NCI-H2107 treated with DMSO at 0.1 percent for 48 hours (cell line): ENCODE data around the gene FLOT1.
"Not testable (repeated sequence)": the region's sequence is repeated elsewhere in the genome, so short reads cannot be mapped to it uniquely, and the experiment has no call there.

Experiments used
- DNase-seq: peaks from one replicate; lab custom pipeline; 2025; ENCODE audit not compliant: unreplicated experiment; lab: John Stamatoyannopoulos, UW

FLOT1 gene

GRCh38 chr6:30723843-30724741, 18.4 kb downstream of the FLOT1 start:
- not testable (repeated sequence) for DNase-seq

DNA sequence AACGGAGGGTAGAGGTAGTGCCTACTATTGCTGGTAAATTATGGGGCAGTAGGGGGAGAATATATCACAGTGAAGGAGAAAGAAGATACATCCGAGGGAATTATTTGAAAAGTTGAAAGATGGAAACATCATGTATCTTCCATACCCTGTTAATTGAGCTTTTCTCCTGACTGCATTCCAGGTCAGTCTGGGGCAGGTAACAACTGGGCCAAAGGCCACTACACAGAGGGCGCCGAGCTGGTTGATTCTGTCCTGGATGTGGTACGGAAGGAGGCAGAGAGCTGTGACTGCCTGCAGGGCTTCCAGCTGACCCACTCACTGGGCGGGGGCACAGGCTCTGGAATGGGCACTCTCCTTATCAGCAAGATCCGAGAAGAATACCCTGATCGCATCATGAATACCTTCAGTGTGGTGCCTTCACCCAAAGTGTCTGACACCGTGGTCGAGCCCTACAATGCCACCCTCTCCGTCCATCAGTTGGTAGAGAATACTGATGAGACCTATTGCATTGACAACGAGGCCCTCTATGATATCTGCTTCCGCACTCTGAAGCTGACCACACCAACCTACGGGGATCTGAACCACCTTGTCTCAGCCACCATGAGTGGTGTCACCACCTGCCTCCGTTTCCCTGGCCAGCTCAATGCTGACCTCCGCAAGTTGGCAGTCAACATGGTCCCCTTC, 19.2 kb downstream of the FLOT1 start:
- not testable (repeated sequence) for DNase-seq

GRCh38 chr6:30722280-30723112, 20.0 kb downstream of the FLOT1 start:
- DNase-seq: peak; percentile 36

- DNase-seq: not testable (repeated sequence)
These were observed 20.5 kb downstream of the FLOT1 start for GRCh38 chr6:30722025-30722279.

- peak; percentile 30 for DNase-seq
These were observed 21.1 kb downstream of the FLOT1 start for GRCh38 chr6:30721198-30722024.

GRCh38 chr6:30720738-30721197, 21.7 kb downstream of the FLOT1 start:
- no peak for DNase-seq

- DNase-seq: peak; percentile 79
These were observed 22.4 kb downstream of the FLOT1 start, which contains the start of gene TUBB for GRCh38 chr6:30719791-30720737. TSS of gene TUBB (plus strand) at chr6:30720352. CDS start at chr6:30720507, 155 bp downstream.

DNA sequence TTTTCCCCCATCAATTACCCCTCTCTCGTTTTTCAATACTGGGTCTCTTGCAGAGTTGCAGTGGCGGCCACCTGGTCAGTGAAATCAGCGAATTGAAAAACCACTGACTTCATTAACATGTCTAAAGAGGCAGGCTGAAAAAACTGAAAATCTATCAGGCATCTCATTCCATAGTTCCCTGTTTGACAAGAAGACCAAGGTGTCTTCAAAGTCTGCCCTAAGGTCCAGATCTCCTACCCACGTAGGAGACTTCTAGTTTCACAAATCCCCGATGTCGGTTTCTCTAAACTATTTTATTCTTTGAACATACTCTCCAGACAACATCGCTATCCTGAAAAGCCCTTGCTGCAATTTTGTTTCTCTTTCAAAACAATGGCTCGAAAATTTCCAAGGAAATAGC, 23.1 kb downstream of the FLOT1 start:
- peak; percentile 47 for DNase-seq

DNA sequence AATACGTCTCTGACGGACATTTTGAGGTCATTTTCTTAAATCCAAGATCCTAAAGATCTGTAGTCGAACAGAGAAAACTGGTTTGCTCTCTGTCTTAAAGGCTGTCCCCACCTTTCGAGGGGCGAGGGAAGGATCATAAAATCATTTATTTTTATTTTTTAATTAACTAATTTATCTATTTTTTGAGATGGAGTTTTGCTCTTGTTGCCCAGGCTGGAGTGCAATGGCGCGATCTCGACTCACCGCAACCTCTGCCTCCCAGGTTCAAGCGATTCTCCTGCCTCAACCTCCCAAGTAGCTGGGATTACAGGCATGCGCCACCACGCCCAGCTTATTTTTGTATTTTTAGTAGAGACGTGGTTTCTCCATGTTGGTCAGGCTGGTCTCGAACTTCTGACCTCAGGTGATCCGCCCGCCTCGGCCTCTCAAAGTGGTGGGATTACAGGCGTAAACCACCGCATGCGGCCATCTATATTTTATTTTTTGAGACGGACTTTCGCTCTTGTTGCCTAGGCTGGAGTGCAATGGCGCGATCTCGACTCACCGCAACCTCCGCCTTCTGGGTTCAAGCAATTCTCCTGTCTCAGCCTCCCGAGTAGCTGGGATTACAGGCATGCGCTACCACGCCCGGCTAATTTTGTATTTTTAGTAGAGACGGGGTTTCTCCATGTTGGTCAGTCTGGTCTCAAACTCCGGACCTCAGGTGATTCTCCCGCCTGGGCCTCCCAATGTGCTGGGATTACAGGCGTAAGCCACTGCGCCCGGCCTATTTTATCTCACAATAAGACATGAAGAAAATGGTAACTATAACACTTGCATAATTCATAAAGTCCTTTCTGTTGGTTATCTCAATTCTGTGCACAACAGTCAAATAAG, 24.4 kb downstream of the FLOT1 start:
- not testable (repeated sequence) for DNase-seq

GRCh38 chr6:30717129-30717844, 25.2 kb downstream of the FLOT1 start, which contains the start of gene MDC1:
TSS of gene MDC1 (minus strand) at chr6:30717281. CDS start at chr6:30715175, 2,106 bp downstream.
- peak; percentile 94 for DNase-seq

DNA sequence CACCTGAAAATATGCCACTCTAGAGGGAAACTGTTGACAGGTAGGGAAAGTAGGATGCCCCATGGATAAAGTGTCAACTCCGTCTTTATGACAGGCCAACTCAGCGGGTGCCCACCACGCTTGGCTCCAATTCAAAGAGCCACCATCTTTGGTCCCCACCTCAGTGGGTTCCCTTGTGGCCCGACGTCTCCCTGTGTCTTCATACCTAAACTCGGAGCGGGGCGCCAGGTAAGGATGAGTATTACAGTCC, 25.7 kb downstream of the FLOT1 start:
- DNase-seq: no peak

DNA sequence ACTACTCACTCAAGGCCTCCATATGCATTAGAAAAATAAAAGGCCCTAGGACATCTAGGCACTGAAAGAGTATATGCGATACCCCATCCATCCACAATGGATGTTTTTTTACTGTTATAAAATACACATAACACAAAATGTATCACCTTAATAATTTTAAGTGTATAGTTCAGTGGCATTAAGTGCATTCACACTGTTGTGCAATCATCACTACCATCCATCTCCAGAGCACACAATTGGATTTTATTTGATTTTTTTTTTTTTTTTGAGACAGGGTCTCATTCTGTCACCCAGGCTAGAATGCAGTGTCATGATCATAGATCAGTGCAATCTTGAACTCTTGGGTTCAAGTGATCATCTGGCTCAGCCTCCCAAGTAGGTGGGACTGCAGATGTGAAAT, 28.2 kb downstream of the FLOT1 start:
- DNase-seq: no peak

DNA sequence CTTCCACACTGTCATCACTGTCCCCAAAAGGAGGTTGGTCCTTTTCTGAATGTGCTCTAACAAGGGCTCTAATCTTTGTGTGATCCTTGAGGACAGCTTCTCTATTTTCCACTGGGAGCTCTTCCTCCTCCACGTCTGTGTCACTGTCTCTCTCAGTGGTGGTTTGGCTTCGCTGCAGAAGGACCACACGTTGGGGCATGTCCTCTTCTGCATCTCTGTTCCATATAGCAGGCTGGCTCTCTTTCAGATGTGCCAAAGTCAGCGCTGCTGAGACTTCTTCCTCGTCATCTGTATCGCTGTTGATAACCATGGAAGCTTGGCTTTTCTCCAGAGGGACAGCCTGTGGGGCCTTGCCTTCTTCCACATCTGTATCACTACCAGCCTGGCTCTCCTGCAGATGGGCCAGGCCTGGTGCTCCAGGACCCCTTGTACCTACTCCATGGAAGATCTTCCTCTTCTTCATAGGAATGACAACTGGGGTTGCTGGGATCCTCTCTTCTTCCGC, 30.0 kb downstream of the FLOT1 start:
- no peak for DNase-seq

GRCh38 chr6:30711758-30712380, 30.6 kb downstream of the FLOT1 start:
- DNase-seq: no peak

DNA sequence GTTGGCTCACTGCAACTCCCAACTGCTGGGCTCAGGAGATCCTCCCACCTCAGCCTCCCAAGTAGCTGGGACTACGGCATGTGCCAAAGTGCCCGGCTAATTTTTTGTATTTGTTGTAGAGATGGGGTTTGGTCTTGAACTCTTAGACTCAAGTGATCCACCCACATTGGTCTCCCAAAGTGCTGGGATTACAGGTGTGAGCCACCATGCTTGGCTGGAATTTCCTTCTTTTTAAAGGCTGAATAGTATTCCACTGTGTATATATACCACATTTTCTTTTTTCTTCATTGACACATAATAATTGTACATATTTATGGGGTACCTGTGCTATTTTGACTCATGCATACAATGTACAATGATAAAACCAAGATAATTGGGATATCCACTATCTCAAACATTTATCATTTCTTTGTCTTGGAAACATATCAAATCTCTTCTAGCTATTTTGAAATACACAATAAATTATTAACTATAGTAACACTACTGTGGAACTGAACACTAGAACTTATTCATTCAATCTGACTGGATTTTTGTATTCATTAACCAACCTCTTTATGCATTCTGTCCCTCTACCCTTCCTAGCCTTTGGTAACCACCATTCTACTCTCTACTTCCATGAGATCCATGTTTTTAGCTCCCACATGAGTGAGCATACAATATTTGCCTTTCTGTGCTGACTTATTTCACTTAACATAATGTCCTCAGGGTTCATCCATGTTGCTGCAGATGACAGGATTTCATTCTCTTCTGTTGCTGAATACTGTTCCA, 33.2 kb downstream of the FLOT1 start:
- no peak for DNase-seq

- peak; percentile 71 for DNase-seq
These were observed 35.1 kb downstream of the FLOT1 start for GRCh38 chr6:30707281-30707850.
